GM23338 (cell line): ENCODE data around the gene PLCD3. TPM values are rescaled to one million over a fixed set of nuclear protein-coding genes. Genes with fewer than 3 reads are reported as not detected.

ENCODE experiments used
- ATAC-seq: fragments of 200-7000 bp; cut with Tn5 transposase; 3 replicates; pipeline ENCODE4 v1.9.1; 2020
- DNase-seq: peaks from one replicate; pipeline ENCODE4 v3.0.0-alpha.2; 2015; ENCODE audit warnings: low spot score
- H2AFZ ChIP-seq: fragments of 200-600 bp; sonication (generic); 2 replicates; pipeline ENCODE4 v1.8.0; 2016; ENCODE audit warnings: antibody characterized with exemption, mild to moderate bottlenecking, moderate library complexity
- H3F3A ChIP-seq: fragments of 200-600 bp; sonication (generic); replicated peaks from 2 replicates; pipeline ENCODE4 v1.8.0; 2017; ENCODE audit warnings: antibody characterized with exemption, mixed run types, low read depth
- H3K27ac ChIP-seq: fragments of 200-600 bp; sonication (generic); 2 replicates; pipeline ENCODE4 v1.6.1; 2016; ENCODE audit warnings: low read depth
- H3K27me3 ChIP-seq: fragments of 200-600 bp; sonication (generic); 2 replicates; pipeline ENCODE4 v1.8.0; 2016; ENCODE audit warnings: mild to moderate bottlenecking, mixed run types, moderate library complexity; ENCODE audit not compliant: insufficient read depth
- H3K36me3 ChIP-seq: fragments of 200-600 bp; sonication (generic); 2 replicates; pipeline ENCODE4 v1.8.0; 2016; ENCODE audit warnings: mild to moderate bottlenecking; ENCODE audit not compliant: insufficient read depth
- H3K4me1 ChIP-seq: fragments of 200-600 bp; sonication (generic); 2 replicates; pipeline ENCODE4 v1.8.0; 2016; ENCODE audit warnings: mild to moderate bottlenecking, moderate library complexity; ENCODE audit not compliant: insufficient read depth
- H3K4me2 ChIP-seq: fragments of 200-600 bp; sonication (generic); 2 replicates; pipeline ENCODE4 v1.7.1; 2017; ENCODE audit warnings: mixed run types
- H3K4me3 ChIP-seq: fragments of 200-600 bp; sonication (generic); 2 replicates; pipeline ENCODE4 v1.6.1; 2016; ENCODE audit warnings: mixed run types
- H3K79me2 ChIP-seq: fragments of 200-600 bp; sonication (generic); replicated peaks from 2 replicates; pipeline ENCODE4 v1.8.0; 2017; ENCODE audit warnings: mild to moderate bottlenecking; ENCODE audit not compliant: insufficient read depth
- H3K9me2 ChIP-seq: fragments of 200-600 bp; sonication (generic); 2 replicates; pipeline ENCODE4 v1.8.0; 2017; ENCODE audit not compliant: insufficient read depth
- H4K20me1 ChIP-seq: fragments of 200-600 bp; sonication (generic); replicated peaks from 2 replicates; pipeline ENCODE4 v1.8.0; 2017; ENCODE audit warnings: mild to moderate bottlenecking; ENCODE audit not compliant: insufficient read depth
- H3K27ac Mint-ChIP-seq: 2 replicates; pipeline ENCODE4 v1.8.0; 2020; ENCODE audit warnings: inconsistent platforms, mild to moderate bottlenecking, moderate library complexity, mixed read lengths
- H3K27me3 Mint-ChIP-seq: 3 replicates; pipeline ENCODE4 v1.8.0; 2022; ENCODE audit warnings: low read depth, mild to moderate bottlenecking, moderate library complexity, mixed read lengths, inconsistent platforms; ENCODE audit not compliant: insufficient read depth, poor library complexity
- H3K36me3 Mint-ChIP-seq: 3 replicates; pipeline ENCODE4 v1.8.0; 2021; ENCODE audit warnings: low read depth, mild to moderate bottlenecking, inconsistent platforms, moderate library complexity, mixed read lengths
- H3K4me1 Mint-ChIP-seq: 3 replicates; pipeline ENCODE4 v1.8.0; 2020; ENCODE audit warnings: mild to moderate bottlenecking, inconsistent platforms, mixed read lengths
- H3K4me3 Mint-ChIP-seq: 3 replicates; pipeline ENCODE4 v1.8.0; 2021; ENCODE audit warnings: moderate library complexity, mild to moderate bottlenecking, inconsistent platforms, mixed read lengths
- H3K9me3 Mint-ChIP-seq: 3 replicates; pipeline ENCODE4 v1.8.0; 2020; ENCODE audit warnings: moderate library complexity, mild to moderate bottlenecking, inconsistent platforms, mixed read lengths
- CREB1 ChIP-seq: fragments of 250-450 bp; sonication (Bioruptor Pico); IDR thresholded peaks from 2 replicates; pipeline ENCODE4 v1.5.0; 2020; ENCODE audit warnings: low read depth, mild to moderate bottlenecking, moderate library complexity
- CTCF ChIP-seq, 2 experiments: fragments of 200-600 bp in 1 of 2; sonication (generic) in 1 of 2; conservative IDR thresholded peaks; 2 replicates each; pipeline versions ENCODE4 v1.5.1 to v1.6.1; 2016 to 2017; ENCODE audit warnings: antibody characterized with exemption in 2 of 2, low read depth in 2 of 2, mild to moderate bottlenecking in 2 of 2, moderate library complexity in 1 of 2
- EZH2 ChIP-seq: fragments of 200-600 bp; sonication (generic); IDR thresholded peaks from one replicate; pipeline ENCODE4 v1.8.0; 2017; ENCODE audit warnings: antibody characterized with exemption, mild to moderate bottlenecking, low read depth; ENCODE audit not compliant: unreplicated experiment
- EZH2phosphoT487 ChIP-seq: fragments of 200-600 bp; sonication (generic); IDR thresholded peaks from one replicate; pipeline ENCODE4 v1.8.1; 2018; ENCODE audit warnings: antibody characterized with exemption; ENCODE audit not compliant: unreplicated experiment
- JUNB ChIP-seq: IDR thresholded peaks from one replicate; pipeline ENCODE4 v1.6.1; 2016; ENCODE audit warnings: antibody characterized with exemption; ENCODE audit not compliant: unreplicated experiment
- POLR2AphosphoS5 ChIP-seq: IDR thresholded peaks from 2 replicates; pipeline ENCODE4 v1.6.1; 2016; ENCODE audit warnings: antibody characterized with exemption, low read depth
- REST ChIP-seq: IDR thresholded peaks from one replicate; pipeline ENCODE4 v1.6.1; 2018; ENCODE audit warnings: antibody characterized with exemption; ENCODE audit not compliant: unreplicated experiment
- ZNF114 ChIP-seq: fragments of 250-450 bp; sonication (Bioruptor Pico); IDR thresholded peaks from 2 replicates; pipeline ENCODE4 v1.5.0; 2020; ENCODE audit warnings: mild to moderate bottlenecking, moderate library complexity
- ZNF331 ChIP-seq: fragments of 250-450 bp; sonication (Bioruptor Pico); IDR thresholded peaks from 2 replicates; pipeline ENCODE4 v1.5.0; 2020; ENCODE audit warnings: low read depth, mild to moderate bottlenecking, moderate library complexity
- ZNF462 ChIP-seq: fragments of 250-450 bp; sonication (Bioruptor Pico); IDR thresholded peaks from 2 replicates; pipeline ENCODE4 v1.5.0; 2020; ENCODE audit warnings: mild to moderate bottlenecking, moderate library complexity
- polyA plus RNA-seq: library from polyadenylated mRNA; unstranded; fragments of >200 nt; fragmentation: Nextera tagmentation; extraction: Ambion mirVana; gene quantifications from 2 replicates; pipeline ENCODE4 v1.2.1, GENCODE V29; 2016
- total RNA-seq: library from RNA; depleted of rRNA; stranded (reverse); fragments of >200 nt; shearing (Covaris generic); gene quantifications from 2 replicates; pipeline ENCODE4 v1.2.3, GENCODE V29; 2014
- TF ChIP-seq, protein P1 (sequence below): IDR thresholded peaks from 2 replicates; pipeline ENCODE4 v1.6.1; 2016; ENCODE audit warnings: antibody characterized with exemption

Gene PLCD3
- total and polyA plus RNA-seq, 2 experiments from 2014 or later, result 3.0 to 32.1 TPM

GRCh38 chr17:45118691-45119090, 13.6 kb downstream of the PLCD3 start:
- TF ChIP-seq EZH2phosphoT487 (no peak), ZNF462 (CRISPR knock-in tag) (no peak), CREB1 (no peak), JUNB (no peak), CTCF (conservative IDR thresholded peaks at IDR 0.05; ENCODE audit: low read depth in 2 of 2) (no peak), ZNF114 (CRISPR knock-in tag) (no peak), REST (no peak), EZH2 (no peak), ZNF331 (CRISPR knock-in tag) (no peak), POLR2AphosphoS5 (no peak)
- TF ChIP-seq, protein P1, sequence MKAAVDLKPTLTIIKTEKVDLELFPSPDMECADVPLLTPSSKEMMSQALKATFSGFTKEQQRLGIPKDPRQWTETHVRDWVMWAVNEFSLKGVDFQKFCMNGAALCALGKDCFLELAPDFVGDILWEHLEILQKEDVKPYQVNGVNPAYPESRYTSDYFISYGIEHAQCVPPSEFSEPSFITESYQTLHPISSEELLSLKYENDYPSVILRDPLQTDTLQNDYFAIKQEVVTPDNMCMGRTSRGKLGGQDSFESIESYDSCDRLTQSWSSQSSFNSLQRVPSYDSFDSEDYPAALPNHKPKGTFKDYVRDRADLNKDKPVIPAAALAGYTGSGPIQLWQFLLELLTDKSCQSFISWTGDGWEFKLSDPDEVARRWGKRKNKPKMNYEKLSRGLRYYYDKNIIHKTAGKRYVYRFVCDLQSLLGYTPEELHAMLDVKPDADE, result no peak
- Mint-ChIP-seq H3K4me1 (peaks cover 27% of the 10 kb centered on the region), H3K9me3 (no peaks in the 10 kb centered on the region), H3K4me3 (no peak overlapping the region), H3K36me3 (no peaks in the 10 kb centered on the region), H3K27me3 (peaks cover 9% of the 10 kb centered on the region), H3K27ac (no peak overlapping the region)
- Histone ChIP-seq H3K36me3 (no peaks in the 10 kb centered on the region), H3K4me3 (no peak overlapping the region), H3K79me2 (0 out of 2 replicates have a peak, but pooled peaks cover 2% of the 10 kb centered on the region), H3K9me2 (no peaks in the 10 kb centered on the region), H3F3A (no peaks in the 10 kb centered on the region), H4K20me1 (no peaks in the 10 kb centered on the region), H3K27me3 (no peaks in the 10 kb centered on the region), H3K4me1 (peaks cover 4% of the 10 kb centered on the region; the same call in 1 of the 2 replicates), H2AFZ (no peak overlapping the region), H3K4me2 (no peak overlapping the region), H3K27ac (no peak overlapping the region)
- DNase-seq, result no peak
- ATAC-seq, result no peak
